B cell (primary cell): ENCODE data around the gene PPP6R3.

ENCODE experiments used
- EZH2 ChIP-seq: IDR thresholded peaks from 2 replicates; pipeline ENCODE4 v1.6.1; 2012; ENCODE audit warnings: borderline replicate concordance, low read depth, mild to moderate bottlenecking, moderate library complexity, low read length; ENCODE audit not compliant: insufficient read depth, poor library complexity, severe bottlenecking
- TF ChIP-seq, protein P1 (sequence below): fragments of 200-600 bp; IDR thresholded peaks from one replicate; pipeline ENCODE4 v1.8.0; 2022; ENCODE audit warnings: antibody characterized with exemption, mild to moderate bottlenecking

DNA sequence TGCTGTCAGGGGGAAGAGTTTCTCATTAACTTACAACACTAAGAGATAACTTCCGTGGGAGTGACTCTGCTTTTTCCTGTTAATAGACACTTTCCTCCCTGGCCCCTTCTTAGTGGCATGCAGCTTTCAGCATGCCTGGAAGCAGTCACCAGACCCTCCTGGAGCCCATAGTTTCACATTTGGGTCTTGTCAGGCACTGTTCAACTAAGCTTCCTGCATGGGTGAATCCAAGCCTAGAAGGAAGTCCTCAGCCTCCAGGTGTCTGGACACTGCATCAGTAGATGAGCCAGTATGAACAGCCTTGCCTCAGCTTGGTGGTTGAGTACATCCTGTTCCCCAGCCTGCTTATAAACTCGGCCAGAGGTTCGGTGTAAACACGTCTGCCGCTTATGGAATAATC is 68.1 kb downstream of the PPP6R3 start:
- TF ChIP-seq, protein P1, sequence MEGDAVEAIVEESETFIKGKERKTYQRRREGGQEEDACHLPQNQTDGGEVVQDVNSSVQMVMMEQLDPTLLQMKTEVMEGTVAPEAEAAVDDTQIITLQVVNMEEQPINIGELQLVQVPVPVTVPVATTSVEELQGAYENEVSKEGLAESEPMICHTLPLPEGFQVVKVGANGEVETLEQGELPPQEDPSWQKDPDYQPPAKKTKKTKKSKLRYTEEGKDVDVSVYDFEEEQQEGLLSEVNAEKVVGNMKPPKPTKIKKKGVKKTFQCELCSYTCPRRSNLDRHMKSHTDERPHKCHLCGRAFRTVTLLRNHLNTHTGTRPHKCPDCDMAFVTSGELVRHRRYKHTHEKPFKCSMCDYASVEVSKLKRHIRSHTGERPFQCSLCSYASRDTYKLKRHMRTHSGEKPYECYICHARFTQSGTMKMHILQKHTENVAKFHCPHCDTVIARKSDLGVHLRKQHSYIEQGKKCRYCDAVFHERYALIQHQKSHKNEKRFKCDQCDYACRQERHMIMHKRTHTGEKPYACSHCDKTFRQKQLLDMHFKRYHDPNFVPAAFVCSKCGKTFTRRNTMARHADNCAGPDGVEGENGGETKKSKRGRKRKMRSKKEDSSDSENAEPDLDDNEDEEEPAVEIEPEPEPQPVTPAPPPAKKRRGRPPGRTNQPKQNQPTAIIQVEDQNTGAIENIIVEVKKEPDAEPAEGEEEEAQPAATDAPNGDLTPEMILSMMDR: no peak
- TF ChIP-seq EZH2: no peak
